AG04450 (cell line): Measurements from ENCODE around the gene CDAN1. TPM values are rescaled to one million over a fixed set of nuclear protein-coding genes. Genes with fewer than 3 reads are reported as not detected.

Source experiments
- CTCF ChIA-PET: fragments of 300-600, 350-600 bp; formaldehyde crosslinking; extraction: SDS; loops from one replicate; lab custom pipeline; 2022; ENCODE audit warnings: antibody characterized with exemption, inconsistent platforms; lab: Charles Lee
- POLR2A ChIA-PET: fragments of 350-600 bp; formaldehyde crosslinking; extraction: SDS; loops from one replicate; lab custom pipeline; 2021; ENCODE audit warnings: antibody characterized with exemption, inconsistent platforms; lab: Yijun Ruan, JAX
- DNase-seq: peaks from one replicate; pipeline ENCODE4 v3.0.0-alpha.2; 2011; ENCODE audit warnings: low read depth, low spot score
- H3K27ac ChIP-seq: one replicate; pipeline ENCODE4 v1.5.1; 2012; ENCODE audit warnings: low read depth, low read length, control low read depth
- H3K27me3 ChIP-seq: one replicate; pipeline ENCODE4 v1.6.0; 2012; ENCODE audit warnings: low read length; ENCODE audit not compliant: control insufficient read depth, insufficient read depth
- H3K4me3 ChIP-seq: 2 replicates; pipeline ENCODE4 v1.5.1; 2011; ENCODE audit warnings: mild to moderate bottlenecking, low read depth, low read length, control low read depth
- H3K9me3 ChIP-seq: 2 replicates; pipeline ENCODE4 v1.5.1; 2012; ENCODE audit warnings: low read length; ENCODE audit not compliant: control insufficient read depth, insufficient read depth
- CTCF ChIP-seq: IDR thresholded peaks from 2 replicates; pipeline ENCODE4 v1.5.1; 2011; ENCODE audit warnings: low read depth, low read length, control low read depth, inconsistent platforms
- polyA plus RNA-seq: library from polyadenylated mRNA; depleted of rRNA; stranded (reverse); fragments of >200 nt; gene quantifications from 2 replicates; pipeline ENCODE4 v1.2.3, GENCODE V29; 2011

CDAN1 gene
- polyA plus RNA-seq, 1 experiment, result 3.9 TPM

GRCh38 chr15:42712584-42712983 is 24.3 kb downstream of the CDAN1 start:
- DNase-seq, result no peak
- CTCF ChIA-PET, result interaction anchor here (3.8 kb wide), 1 partner anchor 214 kb away, joined by 12 read pairs; no protein-coding TSS in a partner anchor
- Histone ChIP-seq H3K27me3 (no peaks in the 10 kb centered on the region), H3K4me3 (no peak overlapping the region), H3K27ac (no peak overlapping the region), H3K9me3 (no peaks in the 10 kb centered on the region)
- POLR2A ChIA-PET, result no interaction called here
- TF ChIP-seq CTCF, result no peak

GRCh38 chr15:42711746-42712145 is 25.2 kb downstream of the CDAN1 start:
- H3K4me3 ChIP-seq, result no peak overlapping the region
- H3K27ac ChIP-seq, result no peak overlapping the region
- ChIA-PET POLR2A (no interaction called here), CTCF (interaction anchor here (0.6 to 3.8 kb wide), 2 partner anchors 213 to 214 kb away, joined by 4 to 12 read pairs; no protein-coding TSS in a partner anchor)
- TF ChIP-seq CTCF, result no peak
- no peaks in the 10 kb centered on the region for H3K27me3 ChIP-seq
- no peak for DNase-seq
- no peaks in the 10 kb centered on the region; the same call in 1 of the 2 replicates for H3K9me3 ChIP-seq

GRCh38 chr15:42710662-42711061 is 26.3 kb downstream of the CDAN1 start:
- CTCF ChIA-PET, result interaction anchor here (3.8 kb wide), 1 partner anchor 216 kb away, joined by 12 read pairs; no protein-coding TSS in a partner anchor
- H3K4me3 ChIP-seq, result no peak overlapping the region
- no peak for DNase-seq
- TF ChIP-seq CTCF, result no peak
- POLR2A ChIA-PET, result no interaction called here
- H3K9me3 ChIP-seq, result no peaks in the 10 kb centered on the region; the same call in 1 of the 2 replicates
- H3K27ac ChIP-seq, result no peak overlapping the region
- no peaks in the 10 kb centered on the region for H3K27me3 ChIP-seq

- ChIA-PET POLR2A (no interaction called here), CTCF (interaction anchor here (2.1 kb wide), 1 partner anchor 219 kb away, joined by 9 read pairs; no protein-coding TSS in a partner anchor)
- no peaks in the 10 kb centered on the region; the same call in 1 of the 2 replicates for H3K9me3 ChIP-seq
- DNase-seq, result no peak
- no peak overlapping the region for H3K4me3 ChIP-seq
- no peak overlapping the region for H3K27ac ChIP-seq
- no peaks in the 10 kb centered on the region for H3K27me3 ChIP-seq
- TF ChIP-seq CTCF, result no peak
Observed at GRCh38 chr15:42707873-42708544, 28.9 kb downstream of the CDAN1 start.

GRCh38 chr15:42707068-42707467 is 29.9 kb downstream of the CDAN1 start:
- ChIA-PET CTCF (interaction anchor here (2.0 kb wide), 1 partner anchor 219 kb away, joined by 14 read pairs; no protein-coding TSS in a partner anchor), POLR2A (no interaction called here)
- no peaks in the 10 kb centered on the region; the same call in 1 of the 2 replicates for H3K9me3 ChIP-seq
- DNase-seq, result no peak
- H3K27me3 ChIP-seq, result no peaks in the 10 kb centered on the region
- no peak for TF ChIP-seq CTCF
- H3K27ac ChIP-seq, result no peak overlapping the region
- no peak overlapping the region for H3K4me3 ChIP-seq
